IMR-90 (cell line): Measurements from ENCODE around the gene RUNX3. TPM values are rescaled to one million over a fixed set of nuclear protein-coding genes. Genes with fewer than 3 reads are reported as not detected.

Experiments used
- ATAC-seq: fragments of 200-7000 bp; cut with Tn5 transposase; 2 replicates; pipeline ENCODE4 v1.9.1; 2020; ENCODE audit warnings: low read depth, mild to moderate bottlenecking, moderate library complexity
- BruUV-seq: library from RNA; stranded (reverse); fragments of 400-500 nt; replicated peaks from 2 replicates; lab custom pipeline; 2021; lab: Mats Ljungman, UMichigan
- CTCF ChIA-PET: fragments of 300-600 bp; formaldehyde crosslinking; extraction: SDS; loops from one replicate; lab custom pipeline; 2021; ENCODE audit warnings: antibody characterized with exemption; lab: Yijun Ruan, JAX
- POLR2A ChIA-PET: fragments of 300-600 bp; sonication (Branson Sonifier 250); formaldehyde crosslinking; loops from one replicate; lab custom pipeline; 2022; ENCODE audit warnings: antibody characterized with exemption; ENCODE audit not compliant: unreplicated experiment; lab: Charles Lee
- DNase-seq: peaks from one replicate; pipeline ENCODE4 v3.0.0; 2013
- H2AFZ ChIP-seq: replicated peaks from 2 replicates; pipeline ENCODE3; 2013; ENCODE audit warnings: low read length, mild to moderate bottlenecking; ENCODE audit not compliant: poor library complexity
- H2AK5ac ChIP-seq: 2 replicates; pipeline ENCODE4 v1.6.1; 2013; ENCODE audit warnings: low read depth, low read length, inconsistent platforms
- H2AK9ac ChIP-seq: replicated peaks from 2 replicates; pipeline ENCODE3; 2013; ENCODE audit warnings: mild to moderate bottlenecking, low read depth, low read length, moderate library complexity; ENCODE audit not compliant: poor library complexity
- H2BK120ac ChIP-seq: 2 replicates; pipeline ENCODE4 v1.6.1; 2013; ENCODE audit warnings: low read depth, low read length, inconsistent platforms
- H2BK15ac ChIP-seq: 3 replicates; pipeline ENCODE4 v1.6.1; 2013; ENCODE audit warnings: low read depth, low read length, inconsistent platforms
- H2BK20ac ChIP-seq: 2 replicates; pipeline ENCODE4 v1.6.1; 2013; ENCODE audit warnings: low read depth, mild to moderate bottlenecking, inconsistent platforms, low read length, moderate library complexity
- H2BK5ac ChIP-seq: 2 replicates; pipeline ENCODE4 v1.6.1; 2013; ENCODE audit warnings: mild to moderate bottlenecking, low read depth, low read length, inconsistent platforms; ENCODE audit not compliant: poor library complexity, severe bottlenecking
- H3K14ac ChIP-seq: replicated peaks from 2 replicates; pipeline ENCODE4 v1.6.1; 2013; ENCODE audit warnings: low read depth, low read length, inconsistent platforms
- H3K18ac ChIP-seq: 2 replicates; pipeline ENCODE4 v1.6.1; 2013; ENCODE audit warnings: low read depth, low read length, control low read depth
- H3K23ac ChIP-seq: 2 replicates; pipeline ENCODE4 v1.6.1; 2013; ENCODE audit warnings: low read depth, low read length, inconsistent platforms
- H3K27ac ChIP-seq: 2 replicates; pipeline ENCODE4 v1.5.1; 2013; ENCODE audit warnings: mild to moderate bottlenecking, control low read depth, low read length; ENCODE audit not compliant: insufficient read depth
- H3K27me3 ChIP-seq: 2 replicates; pipeline ENCODE4 v1.6.1; 2013; ENCODE audit warnings: low read length; ENCODE audit not compliant: control insufficient read depth, insufficient read depth
- H3K36me3 ChIP-seq: 2 replicates; pipeline ENCODE4 v1.6.1; 2013; ENCODE audit warnings: low read length, mixed read lengths; ENCODE audit not compliant: control insufficient read depth, insufficient read depth
- H3K4ac ChIP-seq: 2 replicates; pipeline ENCODE4 v1.6.1; 2013; ENCODE audit warnings: low read depth, low read length, inconsistent platforms
- H3K4me1 ChIP-seq: 2 replicates; pipeline ENCODE4 v1.6.1; 2013; ENCODE audit warnings: low read length, mixed read lengths; ENCODE audit not compliant: control insufficient read depth, insufficient read depth
- H3K4me2 ChIP-seq: 2 replicates; pipeline ENCODE4 v1.6.1; 2013; ENCODE audit warnings: low read depth, mild to moderate bottlenecking, control low read depth, low read length, moderate library complexity
- H3K4me3 ChIP-seq: 2 replicates; pipeline ENCODE4 v1.5.1; 2013; ENCODE audit warnings: low read depth, mild to moderate bottlenecking, control low read depth, low read length, moderate library complexity; ENCODE audit not compliant: insufficient read depth
- H3K56ac ChIP-seq: 2 replicates; pipeline ENCODE4 v1.6.1; 2013; ENCODE audit warnings: low read length, inconsistent platforms; ENCODE audit not compliant: insufficient read depth; ENCODE audit errors: extremely low read depth
- H3K79me1 ChIP-seq, 2 experiments: 2 replicates each; pipeline ENCODE4 v1.6.1; 2013; ENCODE audit warnings: low read length in 2 of 2, inconsistent platforms in 1 of 2, low read depth in 1 of 2
- H3K9ac ChIP-seq: 2 replicates; pipeline ENCODE4 v1.6.1; 2013; ENCODE audit warnings: low read depth, low read length, control low read depth
- H3K9me1 ChIP-seq: 2 replicates; pipeline ENCODE4 v1.6.1; 2013; ENCODE audit warnings: low read length, inconsistent platforms; ENCODE audit not compliant: insufficient read depth
- H3K9me3 ChIP-seq: 2 replicates; pipeline ENCODE4 v1.6.1; 2013; ENCODE audit warnings: low read length; ENCODE audit not compliant: control insufficient read depth, insufficient read depth
- H4K20me1 ChIP-seq: 2 replicates; pipeline ENCODE4 v1.6.1; 2013; ENCODE audit warnings: low read length, inconsistent platforms; ENCODE audit not compliant: insufficient read depth
- H4K5ac ChIP-seq: 2 replicates; pipeline ENCODE4 v1.6.1; 2013; ENCODE audit warnings: mild to moderate bottlenecking, low read depth, low read length, control low read depth
- H4K8ac ChIP-seq, 2 experiments: 2 replicates each; pipeline ENCODE4 v1.6.1; 2013; ENCODE audit warnings: low read depth in 2 of 2, low read length in 2 of 2, control low read depth in 1 of 2, inconsistent platforms in 1 of 2
- H4K91ac ChIP-seq: 2 replicates; pipeline ENCODE4 v1.6.1; 2013; ENCODE audit warnings: low read depth, low read length, inconsistent platforms; ENCODE audit not compliant: insufficient read depth
- BHLHE40 ChIP-seq: fragments of 150-350 bp; IDR thresholded peaks from 2 replicates; pipeline ENCODE4 v1.6.1; 2016; ENCODE audit warnings: mild to moderate bottlenecking, low read depth, low read length
- CEBPB ChIP-seq: IDR thresholded peaks from 2 replicates; pipeline ENCODE4 v1.6.1; 2012; ENCODE audit warnings: low read depth, low read length, improper control_type of control experiment
- CHD1 ChIP-seq: IDR thresholded peaks from 2 replicates; pipeline ENCODE4 v1.6.1; 2012; ENCODE audit warnings: low read depth, low read length, improper control_type of control experiment
- RFX5 ChIP-seq: IDR thresholded peaks from 2 replicates; pipeline ENCODE4 v1.8.0; 2012; ENCODE audit warnings: low read depth, mild to moderate bottlenecking, low read length, moderate library complexity
- WGBS, 2 experiments: methylation state at CpG; one replicate each; pipeline versions ENCODE4 v1.1.5 to v1.1.7; 2013; ENCODE audit warnings: missing lambda C conversion rate in 2 of 2; ENCODE audit not compliant: insufficient read length in 1 of 2; ENCODE audit errors: extremely low coverage in 2 of 2; 5-methylcytosine and 5-hydroxymethylcytosine counted together
- dilution Hi-C: fragments of 300-500 bp; cut with HindIII; formaldehyde crosslinking; loops from one replicate; pipeline ENCODE4 v1.14.3; 2018; ENCODE audit warnings: low sequenced_read_pairs; ENCODE audit not compliant: unreplicated experiment
- in situ Hi-C: fragments of 300-500 bp; cut with MboI; formaldehyde crosslinking; loops from 3 replicates; pipeline ENCODE4 v1.14.3; 2019; ENCODE audit warnings: low sequenced_read_pairs, inconsistent platforms, mixed read lengths
- intact Hi-C: fragments of 100-400 bp; cut with micrococcal nuclease; formaldehyde crosslinking; loops from 2 replicates; pipeline ENCODE4 v1.10.0; 2022
- polyA plus RNA-seq, 3 experiments: library from polyadenylated mRNA; depleted of rRNA; stranded (reverse); fragments of >200 nt; gene quantifications; 2 replicates each; pipeline ENCODE4 v1.2.3, GENCODE V29; 2012; ENCODE audit warnings: low replicate concordance in 1 of 3
- total RNA-seq: library from RNA; depleted of rRNA; stranded (reverse); fragments of >200 nt; gene quantifications from 2 replicates; pipeline ENCODE4 v1.2.3, GENCODE V29; 2012

The RUNX3 gene
- total and polyA plus RNA-seq, 2 of the 4 experiments (the other 2 are of a cell fraction): 0.07 TPM; not detected in 1

- no peak for TF ChIP-seq CEBPB
These were observed 41.8 kb downstream of the RUNX3 start (continued) for GRCh38 chr1:24888061-24888970.

GRCh38 chr1:24886241-24886640, 43.8 kb downstream of the RUNX3 start:
- Histone ChIP-seq H4K20me1 (no peaks in the 10 kb centered on the region), H2AFZ (no peak overlapping the region), H2AK9ac (peak overlapping the region; percentile 1), H3K9me1 (no peaks in the 10 kb centered on the region), H2AK5ac (no peak overlapping the region), H4K5ac (no peak overlapping the region), H3K14ac (no peak overlapping the region), H3K27me3 (peaks cover 10% of the 10 kb centered on the region), H3K79me1 (no peaks in the 10 kb centered on the region), H3K18ac (no peak overlapping the region), H3K4me1 (no peaks in the 10 kb centered on the region), H2BK15ac (no peak overlapping the region), H2BK5ac (no peak overlapping the region), H2BK120ac (no peak overlapping the region), H2BK20ac (no peak overlapping the region), H4K8ac (no peak overlapping the region), H3K9ac (no peak overlapping the region), H3K56ac (no peak overlapping the region), H3K23ac (no peak overlapping the region), H3K4ac (no peak overlapping the region), H4K91ac (no peak overlapping the region), H3K27ac (no peak overlapping the region), H3K4me3 (no peak overlapping the region), H3K9me3 (peaks cover 4% of the 10 kb centered on the region; the same call in 1 of the 2 replicates), H3K4me2 (no peak overlapping the region), H3K36me3 (no peaks in the 10 kb centered on the region)
- DNase-seq: no peak
- TF ChIP-seq CHD1 (no peak), BHLHE40 (no peak), RFX5 (no peak), CEBPB (no peak)
- in situ Hi-C loops (no loop called here), dilution Hi-C loops (no loop called here), intact Hi-C loops (no loop called here)
- 70% methylated on average over 1 of the region's 1 CpG; no CpG with 5 or more reads in 1 of the 2 experiments for WGBS, 2 experiments
- no TSS peak for BruUV-seq
- ChIA-PET CTCF (interaction anchor here (0.6 kb wide), 1 partner anchor 63 kb away, joined by 3 read pairs; no protein-coding TSS in a partner anchor), POLR2A (no interaction called here)
- ATAC-seq: no peak
